Left ventricle myocardium inferior (tissue), 1 donor: ENCODE measurements around the gene RPRD1A. TPM values are rescaled to one million over a fixed set of nuclear protein-coding genes. Genes with fewer than 3 reads are reported as not detected.
"Not testable (repeated sequence)": the region's sequence is repeated elsewhere in the genome, so short reads cannot be mapped to it uniquely, and the experiment has no call there.

Source experiments
- DNase-seq: peaks from one replicate; pipeline ENCODE4 v3.0.0-alpha.2; 2020
- H3K27ac ChIP-seq: fragments of 200-600 bp; replicated peaks from 2 replicates; pipeline ENCODE4 v1.8.0; 2021
- H3K27me3 ChIP-seq: fragments of 200-600 bp; 2 replicates; pipeline ENCODE4 v1.8.0; 2021; ENCODE audit warnings: low read depth
- H3K36me3 ChIP-seq: fragments of 200-600 bp; 2 replicates; pipeline ENCODE4 v1.8.0; 2021
- H3K4me1 ChIP-seq: fragments of 200-600 bp; 2 replicates; pipeline ENCODE4 v1.8.0; 2021
- H3K4me3 ChIP-seq: fragments of 200-600 bp; 2 replicates; pipeline ENCODE4 v1.8.0; 2021; ENCODE audit warnings: mild to moderate bottlenecking, moderate library complexity
- H3K9me3 ChIP-seq: fragments of 200-600 bp; replicated peaks from 2 replicates; pipeline ENCODE4 v1.8.0; 2021
- CTCF ChIP-seq: fragments of 200-600 bp; IDR thresholded peaks from 2 replicates; pipeline ENCODE4 v1.8.0; 2021; ENCODE audit warnings: antibody characterized with exemption, mild to moderate bottlenecking, borderline replicate concordance
- intact Hi-C: fragments of 100-400 bp; cut with micrococcal nuclease; formaldehyde crosslinking; loops from one replicate; pipeline ENCODE4 v1.11.0; 2022
- total RNA-seq: library from RNA; stranded (reverse); fragmentation: NEBNext Ultra II Directional; extraction: Animal tissue kit (Norgen Biotek cat#: 25700); gene quantifications from one replicate; pipeline ENCODE4 v1.2.1, GENCODE V29; 2021
- donor health status: DM: no; HTN: yes; CAD: no; lungs with severe emphysema.

Gene RPRD1A
- total RNA-seq, 1 donor from 2014 or later = 53.4 TPM

- Histone ChIP-seq H3K9me3 (peaks cover 15% of the 10 kb centered on the region), H3K27me3 (no peaks in the 10 kb centered on the region), H3K36me3 (no peaks in the 10 kb centered on the region), H3K4me3 (no peak overlapping the region), H3K27ac (no peak overlapping the region), H3K4me1 (no peaks in the 10 kb centered on the region)
- no peak for DNase-seq
- no peak for TF ChIP-seq CTCF
- intact Hi-C loops = no loop called here
Observed at GRCh38 chr18:36099311-36099710, 32.0 kb upstream of the RPRD1A start.

- no peak for TF ChIP-seq CTCF
- DNase-seq = no peak
- Histone ChIP-seq H3K9me3 (peaks cover 4% of the 10 kb centered on the region), H3K4me1 (no peaks in the 10 kb centered on the region), H3K4me3 (no peak overlapping the region), H3K27me3 (no peaks in the 10 kb centered on the region), H3K36me3 (no peaks in the 10 kb centered on the region), H3K27ac (no peak overlapping the region)
- intact Hi-C loops = loop anchor here (2.0 kb wide), 1 partner anchor 188 kb away; no protein-coding TSS in a partner anchor
Observed at GRCh38 chr18:36096955-36097354, 29.6 kb upstream of the RPRD1A start.

GRCh38 chr18:36095936-36096519 lies 28.7 kb upstream of the RPRD1A start:
- peak; percentile 72 for TF ChIP-seq CTCF
- no peak for DNase-seq
- Histone ChIP-seq H3K9me3 (no peaks in the 10 kb centered on the region), H3K27me3 (no peaks in the 10 kb centered on the region), H3K27ac (no peak overlapping the region), H3K36me3 (no peaks in the 10 kb centered on the region), H3K4me1 (no peaks in the 10 kb centered on the region), H3K4me3 (no peak overlapping the region)
- intact Hi-C loops = loop anchor here (2.0 kb wide), 1 partner anchor 189 kb away; no protein-coding TSS in a partner anchor

- no peak for TF ChIP-seq CTCF
- intact Hi-C loops = no loop called here
- Histone ChIP-seq H3K9me3 (no peaks in the 10 kb centered on the region), H3K36me3 (no peaks in the 10 kb centered on the region), H3K4me1 (no peaks in the 10 kb centered on the region), H3K27ac (no peak overlapping the region), H3K27me3 (no peaks in the 10 kb centered on the region), H3K4me3 (no peak overlapping the region)
- DNase-seq = no peak
Observed at GRCh38 chr18:36094431-36094830, 27.1 kb upstream of the RPRD1A start.

- DNase-seq, H3K4me3 ChIP-seq, H3K27me3 ChIP-seq, H3K9me3 ChIP-seq, H3K36me3 ChIP-seq, H3K4me1 ChIP-seq, intact Hi-C loops, H3K27ac ChIP-seq: not testable (repeated sequence)
Observed at GRCh38 chr18:36092116-36092515, 24.8 kb upstream of the RPRD1A start.

GRCh38 chr18:36089001-36089400 lies 21.6 kb upstream of the RPRD1A start:
- intact Hi-C loops = no loop called here
- H3K4me3 ChIP-seq = no peak overlapping the region
- no peaks in the 10 kb centered on the region for H3K36me3 ChIP-seq
- DNase-seq = no peak
- H3K27me3 ChIP-seq = no peaks in the 10 kb centered on the region
- H3K27ac ChIP-seq = no peak overlapping the region
- no peak for TF ChIP-seq CTCF
- H3K9me3 ChIP-seq = peaks cover 6% of the 10 kb centered on the region
- H3K4me1 ChIP-seq = no peaks in the 10 kb centered on the region
